ENCODE results near the gene ATP10A.

Gene ATP10A

DNA sequence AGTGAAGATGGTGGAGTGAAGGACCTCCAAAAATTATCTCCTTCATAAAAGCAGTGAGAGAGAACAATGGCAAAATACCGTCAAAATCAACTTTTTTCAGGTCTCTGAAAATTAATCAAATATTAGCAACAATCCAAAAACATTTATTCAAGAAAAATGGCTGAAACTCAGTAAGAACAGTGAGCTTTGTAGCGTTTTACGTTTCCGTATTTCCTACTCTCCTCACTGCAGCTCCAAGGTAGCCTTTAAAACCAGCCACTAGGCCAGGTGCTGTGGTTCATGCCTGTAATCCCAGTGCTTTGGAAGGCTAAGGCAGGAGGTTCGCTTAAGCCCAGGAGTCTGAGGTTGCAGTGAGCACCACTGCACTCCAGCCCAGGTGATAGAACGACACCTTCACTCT, 38.5 kb downstream of the ATP10A start:
- no peak for DNase-seq

DNA sequence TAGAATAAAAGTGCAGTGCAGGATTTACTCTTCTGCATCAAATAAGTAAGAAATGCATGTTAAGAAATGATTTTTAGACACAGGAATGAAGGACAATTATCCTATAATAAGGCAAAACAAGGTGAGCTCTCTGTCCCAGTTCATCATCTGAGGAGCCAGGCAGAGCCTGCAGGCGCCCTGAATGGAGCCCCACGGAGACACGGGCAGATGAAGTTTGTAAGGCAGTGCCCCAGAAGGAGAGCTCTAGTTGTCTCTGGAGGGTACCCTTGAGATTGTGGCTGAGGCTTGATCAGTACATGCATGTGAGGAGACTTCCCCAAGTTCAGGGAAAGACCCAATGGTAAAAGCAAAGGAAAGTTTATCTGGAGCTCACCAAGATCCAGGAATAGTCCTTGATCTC, 50.3 kb downstream of the ATP10A start:
- DNase-seq, result no peak

DNA sequence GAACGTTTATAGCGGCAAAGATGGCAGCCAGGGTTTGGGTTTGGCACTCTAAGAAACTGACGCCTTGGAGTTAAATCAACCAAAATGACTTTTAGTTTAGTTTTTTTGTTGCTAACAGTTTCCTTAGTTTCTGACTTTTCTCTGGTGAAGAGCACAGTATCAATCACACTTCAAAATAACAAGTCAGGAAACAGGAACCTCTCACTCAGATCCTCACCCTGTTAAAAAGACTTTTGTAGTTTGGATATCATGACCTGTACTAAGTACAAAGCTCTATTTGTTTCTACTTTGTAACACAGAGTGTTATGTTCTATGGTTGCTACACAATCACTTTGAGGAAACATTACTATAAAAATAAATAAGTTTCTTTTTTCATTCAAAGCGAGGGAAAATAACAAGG, 51.1 kb downstream of the ATP10A start:
- DNase-seq, result no peak

DNA sequence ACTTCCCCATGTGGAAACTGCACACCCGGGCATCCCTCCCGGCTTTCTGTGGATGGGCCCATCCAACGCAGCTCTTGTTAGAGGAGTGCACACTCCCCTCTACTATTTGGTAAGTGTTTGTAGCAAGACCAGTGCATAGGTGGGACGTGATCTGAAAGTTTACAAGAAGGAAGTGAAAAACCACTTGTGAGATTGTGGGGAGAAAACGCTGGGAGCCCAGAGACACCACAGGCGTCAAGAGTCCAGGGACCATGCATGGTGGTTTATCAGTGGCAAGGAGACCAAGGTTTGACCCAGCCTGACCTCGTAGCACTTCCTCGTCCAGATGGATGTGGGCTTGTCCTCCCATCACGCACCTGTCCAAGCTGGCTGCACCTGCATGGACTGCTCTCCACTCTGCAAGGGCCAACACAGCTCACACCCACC, 51.6 kb downstream of the ATP10A start:
- DNase-seq, result no peak

DNA sequence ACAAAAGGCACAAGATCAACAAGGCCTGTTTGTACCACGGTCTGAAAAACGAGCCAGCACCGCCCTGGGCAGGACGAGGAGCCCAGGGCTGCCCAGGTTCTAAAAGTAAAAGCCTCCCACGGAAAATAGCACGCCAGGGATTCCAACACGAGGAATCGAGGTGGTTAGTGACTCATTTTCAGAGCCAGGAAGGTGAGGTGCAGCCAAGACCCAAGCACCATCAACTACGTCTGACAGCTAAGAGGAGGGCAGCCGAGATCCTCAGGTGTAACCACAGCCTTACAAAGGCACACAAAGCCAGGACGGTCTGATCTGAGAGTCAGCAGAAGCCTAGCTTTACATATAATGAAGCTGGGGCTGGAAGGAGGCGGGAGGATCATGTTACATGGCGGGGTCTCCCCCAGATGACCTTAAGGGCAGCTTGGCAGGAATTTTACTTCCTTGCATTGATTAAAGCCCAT, 52.5 kb downstream of the ATP10A start:
- DNase-seq, result no peak

DNA sequence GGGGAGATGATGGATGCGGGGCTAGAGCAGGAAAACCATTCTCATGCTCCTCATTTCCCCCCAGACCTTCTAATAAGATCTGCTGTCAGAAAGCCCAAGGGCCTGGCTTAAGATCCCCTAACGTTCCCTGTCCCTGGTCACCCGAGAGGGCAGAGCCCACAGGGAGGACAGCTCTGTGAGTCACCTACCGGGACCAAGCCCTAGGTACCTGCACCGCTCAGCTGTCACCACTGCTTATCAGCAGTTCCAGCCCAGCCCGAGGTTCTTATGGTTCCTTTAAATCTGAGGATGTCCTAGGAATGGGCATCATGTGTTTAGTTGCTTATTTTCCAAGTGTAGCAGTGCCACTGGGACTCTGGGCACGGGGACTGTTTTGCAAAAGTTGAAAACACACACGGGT, 53.0 kb downstream of the ATP10A start:
- DNase-seq, result no peak

DNA sequence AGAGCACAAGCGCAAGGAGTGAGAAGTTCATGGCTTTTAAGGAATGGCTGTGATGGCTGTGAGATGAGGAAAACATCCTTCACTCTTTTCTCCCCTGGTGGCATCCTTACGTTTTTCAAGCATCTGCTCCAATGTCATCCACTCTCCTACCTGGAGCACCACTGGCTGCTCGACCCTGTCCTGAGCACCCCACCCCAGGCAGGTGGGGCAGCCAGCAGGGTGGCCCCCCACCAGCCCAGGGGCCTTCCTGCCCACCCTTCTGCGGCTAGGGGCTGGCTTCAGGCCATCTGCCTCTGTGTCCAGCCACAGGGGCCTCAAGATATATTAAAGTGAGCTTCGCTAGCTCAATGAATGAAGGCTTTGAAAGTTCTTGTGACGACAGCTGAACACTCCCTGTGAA, 56.1 kb downstream of the ATP10A start:
- no peak for DNase-seq

DNA sequence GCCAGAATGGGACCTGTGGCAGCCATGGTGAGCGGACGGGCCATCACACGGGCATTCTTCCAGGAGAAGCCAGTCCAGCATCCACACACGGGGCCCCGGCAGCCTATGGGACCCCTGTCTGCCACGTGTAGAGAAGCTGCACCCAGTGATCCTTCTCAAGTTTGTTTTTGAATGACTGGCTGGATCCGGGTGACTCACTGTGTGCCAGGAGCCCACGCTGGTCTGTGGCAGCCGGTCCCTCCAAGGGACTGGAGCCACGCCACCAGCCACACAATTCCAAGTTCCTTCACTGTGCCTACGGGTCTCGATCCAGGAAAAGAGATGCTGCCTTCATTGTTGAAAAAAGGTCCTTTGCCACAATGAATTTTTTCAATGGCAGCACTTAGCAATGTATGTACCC, 58.1 kb downstream of the ATP10A start:
- DNase-seq, result no peak

DNA sequence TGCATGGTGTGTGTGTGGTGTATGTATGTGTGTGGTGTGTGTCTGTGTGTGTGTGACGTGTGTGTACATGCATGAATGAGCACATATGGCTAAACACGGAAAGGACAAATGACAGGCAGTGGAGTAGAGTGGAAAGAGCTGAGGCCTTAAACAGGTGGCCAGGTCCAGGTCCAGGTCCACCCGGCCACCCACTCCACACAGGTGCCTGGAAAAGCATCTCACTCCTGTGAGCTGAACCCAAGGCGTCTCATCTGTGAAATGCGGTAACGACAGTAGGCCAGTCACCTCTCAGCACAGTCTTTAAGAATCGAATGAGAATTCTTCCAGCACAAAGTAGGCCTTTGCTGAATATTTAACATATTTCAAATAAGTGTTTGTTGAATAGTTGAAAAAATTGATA, 58.7 kb downstream of the ATP10A start:
- no peak for DNase-seq

DNA sequence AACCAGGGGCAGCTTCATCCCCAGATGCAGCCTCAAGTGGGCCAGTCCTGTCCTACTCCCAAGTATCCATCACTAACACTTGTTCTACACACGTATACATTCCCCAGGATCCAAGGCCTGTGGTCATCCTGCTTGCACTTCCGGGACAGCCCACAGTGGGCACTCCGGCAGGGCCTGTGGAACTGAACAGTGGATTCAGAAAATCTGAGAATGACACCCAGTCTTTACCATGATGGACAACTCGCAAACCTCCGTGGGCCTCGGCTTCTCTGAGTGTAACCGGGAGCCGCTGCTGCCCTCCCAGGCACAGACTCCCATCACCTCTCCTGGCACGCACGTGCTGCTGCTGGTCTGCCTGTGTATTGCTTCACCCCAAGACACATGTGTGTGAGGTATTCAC, 59.6 kb downstream of the ATP10A start:
- no peak for DNase-seq

DNA sequence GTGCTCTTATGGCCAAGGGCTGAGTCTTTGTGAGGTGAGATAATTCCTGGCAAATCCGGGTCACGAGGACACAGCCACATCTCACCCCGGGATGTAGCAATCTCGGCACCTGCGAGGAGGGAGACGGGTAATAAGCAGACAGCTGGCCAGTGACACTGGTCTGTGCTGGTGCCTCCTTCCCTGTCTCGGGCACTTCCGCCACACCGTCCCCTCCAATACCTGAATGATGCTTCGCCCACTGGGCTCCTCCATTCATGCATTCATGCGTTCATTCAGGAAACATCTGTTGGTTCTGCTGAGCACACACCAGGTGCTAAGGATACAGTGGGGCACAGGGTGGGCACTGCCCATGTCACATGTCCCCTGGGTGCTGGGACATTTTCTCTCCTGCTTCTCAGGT, 60.1 kb downstream of the ATP10A start:
- DNase-seq, result no peak

DNA sequence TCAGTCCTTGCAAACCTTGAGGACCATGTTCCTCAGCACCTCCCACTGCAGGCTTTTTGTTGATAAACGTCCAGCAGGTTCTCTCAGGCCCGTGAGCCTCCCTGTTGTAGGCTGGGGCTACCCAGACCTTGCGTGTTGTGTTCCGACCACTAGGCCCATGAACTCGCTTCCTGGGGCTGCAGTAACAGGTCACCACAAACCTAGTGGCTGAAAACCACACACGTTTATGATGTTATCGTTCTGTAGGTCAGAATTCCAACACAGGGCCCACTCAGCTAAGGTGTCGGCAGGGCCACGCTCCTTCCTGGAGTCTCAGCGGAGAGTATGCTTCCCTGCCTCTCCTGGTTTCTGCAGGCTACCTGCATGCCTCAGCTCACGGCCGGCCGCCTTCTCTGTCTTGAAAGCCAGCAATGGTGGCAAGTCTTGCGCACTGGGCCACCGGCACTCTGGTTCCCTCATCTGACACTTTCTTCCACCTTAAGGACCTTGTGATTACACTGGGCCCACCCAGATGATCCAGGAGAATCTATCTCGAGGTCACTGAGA, 60.8 kb downstream of the ATP10A start:
- DNase-seq, result no peak

DNA sequence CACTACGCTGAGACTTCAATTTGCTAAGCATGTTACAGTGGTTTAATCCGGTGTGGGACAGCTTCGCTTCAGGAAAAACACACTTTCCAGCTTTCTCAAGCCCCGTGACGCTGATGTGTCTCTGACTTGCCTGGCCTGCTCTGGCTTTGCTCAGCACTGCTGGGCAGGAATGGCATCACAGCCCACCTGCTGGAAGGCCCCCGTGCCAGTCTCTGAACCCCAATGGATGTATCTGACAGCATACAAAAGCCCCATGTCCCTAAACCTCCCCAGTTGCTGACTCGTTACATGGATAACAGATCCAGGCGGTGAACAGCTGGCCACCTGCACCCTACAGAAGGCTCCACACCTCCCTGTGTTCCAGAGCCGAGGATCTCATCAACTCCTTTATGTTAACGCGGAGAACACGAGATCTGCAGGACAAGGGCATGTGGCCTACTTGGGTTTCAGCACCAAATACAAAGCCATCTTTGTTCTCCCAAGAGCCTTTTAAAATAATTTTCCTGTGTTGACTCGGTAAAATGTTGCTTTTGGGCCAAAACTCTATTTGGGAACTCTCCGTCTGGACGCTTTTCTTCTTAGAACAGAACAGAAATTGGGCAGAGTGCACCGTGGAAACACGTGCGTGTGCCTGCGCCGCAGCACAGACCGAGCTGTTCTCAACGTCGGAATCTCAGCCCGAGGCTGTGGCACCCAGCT, 61.4 kb downstream of the ATP10A start:
- no peak for DNase-seq

DNA sequence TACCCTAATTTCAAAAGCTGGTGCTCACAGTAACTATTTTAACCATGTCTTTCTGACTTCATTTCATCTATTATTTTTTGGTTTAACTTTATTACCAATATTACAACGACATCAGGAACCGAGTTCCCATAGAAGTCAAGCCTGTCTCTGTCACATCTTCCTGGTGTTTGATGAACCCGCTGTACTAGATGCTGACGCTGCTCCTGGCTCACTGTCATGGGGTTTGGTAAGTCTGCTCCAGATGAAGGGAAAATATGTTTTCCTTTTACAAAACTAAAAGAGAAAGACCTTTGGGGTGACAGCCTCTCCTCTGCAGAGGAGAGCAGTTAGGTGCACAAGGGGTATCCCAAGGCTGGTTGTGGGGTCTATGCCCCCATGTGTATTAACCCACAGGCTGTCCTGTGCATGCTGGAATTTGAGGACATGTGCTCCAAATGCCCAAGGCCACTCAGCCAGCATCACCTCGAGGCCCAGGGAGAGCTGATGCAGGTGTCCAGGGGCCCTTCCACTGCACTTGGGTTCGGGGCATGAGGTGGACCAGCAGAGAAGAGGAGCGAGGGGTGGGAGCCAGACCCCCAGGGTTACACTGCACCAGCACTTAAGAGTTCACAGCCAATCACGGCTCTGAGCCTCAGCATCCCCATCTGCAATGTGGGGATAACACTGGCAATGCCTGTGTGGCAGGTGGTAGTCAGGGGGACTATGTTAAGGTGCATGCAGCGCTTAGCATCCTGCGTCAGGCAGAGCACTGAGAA, 62.2 kb downstream of the ATP10A start:
- DNase-seq, result no peak

DNA sequence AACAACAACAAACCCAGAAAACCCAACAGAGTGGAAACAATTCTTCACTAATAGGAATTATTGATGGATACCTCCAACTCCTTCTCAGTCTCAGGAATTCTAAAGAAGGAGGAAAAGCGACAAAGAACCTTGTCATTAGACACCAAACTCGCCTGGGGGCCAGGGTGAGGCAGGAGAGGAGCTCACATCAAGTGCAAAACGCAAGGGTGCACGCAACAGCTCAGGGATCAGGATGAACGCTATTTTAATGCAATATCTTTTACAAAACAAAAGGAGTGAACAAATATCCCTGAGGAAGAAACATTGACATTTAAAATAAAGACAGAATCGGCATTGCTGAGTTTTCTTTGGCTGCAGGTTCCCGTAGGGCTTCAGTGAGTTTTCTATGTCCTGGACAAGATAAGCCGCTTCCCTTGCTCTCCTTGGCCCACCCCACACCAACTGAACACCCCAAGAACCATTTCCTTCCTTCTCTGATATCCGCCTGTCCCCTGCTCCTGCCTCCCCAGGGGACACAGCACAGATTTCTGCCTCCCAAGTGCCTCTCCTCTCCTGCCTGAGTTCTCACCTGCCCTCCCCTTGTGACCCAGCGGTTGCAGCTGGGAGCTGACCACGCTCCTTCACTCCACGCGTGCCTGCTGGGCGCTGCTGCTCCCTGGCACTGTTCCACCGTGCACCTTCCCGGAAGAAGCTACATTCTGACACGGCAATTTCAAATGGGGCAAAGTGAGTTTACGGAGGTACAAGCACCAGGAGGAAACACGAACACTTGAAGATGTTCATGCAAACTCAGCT, 63.0 kb downstream of the ATP10A start:
- no peak for DNase-seq

DNA sequence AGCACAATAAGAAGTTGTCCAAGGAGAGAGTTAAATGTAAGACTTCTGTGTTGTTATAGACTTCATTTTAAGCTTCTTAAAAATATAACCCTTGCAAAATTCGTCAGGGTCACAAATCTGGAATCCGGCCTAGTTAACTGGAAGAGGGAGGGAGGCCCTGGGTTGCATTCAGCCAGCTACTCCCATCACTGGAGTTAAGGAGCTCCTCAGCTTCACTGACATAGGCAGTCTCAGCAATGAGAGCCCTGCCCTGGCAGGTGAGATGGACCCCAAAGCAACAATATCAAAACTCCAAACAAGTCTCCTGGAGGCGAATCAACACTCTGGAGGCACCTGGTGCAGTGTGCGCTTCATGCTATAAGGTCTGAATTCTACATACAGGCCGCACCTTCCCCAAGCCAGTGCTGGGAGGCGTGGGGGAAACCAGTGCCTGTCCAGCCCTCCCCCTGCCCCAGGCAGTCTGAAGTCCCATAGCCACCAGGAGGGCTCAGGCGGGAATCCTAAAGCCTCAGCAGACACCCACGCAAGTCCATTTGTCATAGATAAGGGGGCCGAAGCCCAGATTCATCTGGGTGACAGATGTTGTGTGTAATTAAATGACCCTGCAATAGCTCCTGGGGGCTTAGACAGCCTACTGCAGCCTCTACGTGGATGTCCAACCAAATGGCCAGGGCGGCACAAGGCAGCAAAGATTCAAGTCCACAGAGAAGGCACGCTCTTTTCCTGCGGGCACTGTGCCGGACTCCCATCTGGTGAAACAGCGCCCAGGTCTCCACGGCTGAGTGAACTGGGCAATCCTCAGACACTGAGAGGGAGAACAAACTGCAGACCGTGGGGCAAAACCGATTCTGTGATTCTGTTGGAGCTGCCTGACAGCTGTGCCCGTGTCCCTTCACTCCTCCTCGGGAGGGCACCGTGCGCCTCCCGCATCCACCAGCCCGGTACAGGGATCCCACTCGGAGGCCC, 64.9 kb downstream of the ATP10A start:
- DNase-seq, result no peak

DNA sequence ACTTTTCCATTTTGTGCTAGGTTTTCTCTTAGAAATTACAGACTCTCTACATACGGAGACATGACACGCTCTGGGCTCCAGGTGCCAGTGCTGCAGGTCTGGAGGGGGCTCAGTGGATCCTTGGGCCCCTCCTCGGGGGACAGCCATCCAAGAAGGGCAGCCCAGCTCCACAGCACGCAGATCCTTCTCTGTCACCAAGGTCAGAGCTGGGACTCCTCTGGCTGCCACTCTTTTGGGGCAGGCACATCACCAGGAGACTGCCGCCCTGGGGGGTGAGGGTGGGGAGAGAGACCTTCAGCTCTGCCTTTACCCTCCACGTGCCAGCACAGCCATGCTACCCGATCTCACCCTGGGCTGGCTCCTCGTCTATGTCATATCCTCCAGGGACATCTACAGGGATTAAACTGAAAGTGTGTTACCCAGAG, 65.6 kb downstream of the ATP10A start:
- no peak for DNase-seq

DNA sequence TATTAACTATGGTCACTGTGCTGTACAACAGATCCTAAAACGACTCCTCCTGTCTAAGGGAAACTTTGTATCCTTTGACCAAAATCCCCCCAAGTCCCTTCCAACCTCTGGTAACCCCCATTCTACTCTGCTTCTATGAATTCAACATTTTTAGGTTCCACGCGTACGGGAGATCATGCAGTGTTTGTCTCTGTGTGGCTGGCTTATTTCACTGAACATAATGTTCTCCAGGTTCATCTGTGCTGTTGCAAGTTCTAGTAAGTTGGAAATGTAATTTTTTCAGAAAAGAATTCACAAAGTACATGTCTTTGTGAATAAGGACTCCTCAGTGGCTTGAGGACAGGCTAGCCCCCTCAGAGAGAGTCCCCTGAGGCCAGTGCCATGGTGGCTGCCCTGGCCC, 66.1 kb downstream of the ATP10A start:
- DNase-seq, result no peak

DNA sequence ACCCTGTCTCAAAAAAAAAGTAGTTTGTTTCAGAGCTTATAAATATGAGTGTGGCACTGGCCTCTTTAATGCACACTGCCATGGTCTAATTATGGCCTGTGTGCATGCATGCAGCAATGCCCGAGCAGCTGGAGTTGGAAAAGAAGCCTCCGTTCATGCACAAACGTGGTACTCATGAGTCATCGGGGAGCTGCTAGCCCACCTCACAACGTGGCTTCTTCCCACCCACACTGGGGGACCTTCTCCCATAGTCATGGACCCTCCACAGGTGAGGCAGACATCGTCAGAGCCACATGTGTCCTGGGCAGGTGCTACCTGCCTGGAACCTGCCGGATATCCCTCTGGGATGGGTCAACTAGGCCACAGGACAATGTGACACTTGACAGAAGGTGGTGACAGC, 66.7 kb downstream of the ATP10A start:
- DNase-seq, result no peak

DNA sequence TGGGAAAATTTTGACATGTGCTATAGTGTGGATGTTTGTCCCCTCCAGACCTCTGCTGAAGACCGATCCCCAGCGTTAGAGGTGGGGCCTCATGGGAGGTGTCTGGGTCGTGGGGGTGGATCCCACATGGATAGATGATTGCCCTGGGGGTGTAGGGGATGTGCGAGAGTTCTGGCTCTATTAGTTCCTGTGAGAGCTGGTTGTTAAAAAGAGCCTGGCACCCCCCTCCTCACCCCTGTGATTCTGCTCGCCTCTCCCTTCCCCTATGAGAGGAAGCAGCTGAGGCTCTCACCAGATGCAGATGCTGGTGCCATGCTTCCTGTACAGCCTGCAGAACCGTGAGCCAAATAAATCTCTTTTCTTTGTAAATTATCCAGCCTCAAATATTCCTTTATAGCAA, 67.4 kb downstream of the ATP10A start:
- no peak for DNase-seq

DNA sequence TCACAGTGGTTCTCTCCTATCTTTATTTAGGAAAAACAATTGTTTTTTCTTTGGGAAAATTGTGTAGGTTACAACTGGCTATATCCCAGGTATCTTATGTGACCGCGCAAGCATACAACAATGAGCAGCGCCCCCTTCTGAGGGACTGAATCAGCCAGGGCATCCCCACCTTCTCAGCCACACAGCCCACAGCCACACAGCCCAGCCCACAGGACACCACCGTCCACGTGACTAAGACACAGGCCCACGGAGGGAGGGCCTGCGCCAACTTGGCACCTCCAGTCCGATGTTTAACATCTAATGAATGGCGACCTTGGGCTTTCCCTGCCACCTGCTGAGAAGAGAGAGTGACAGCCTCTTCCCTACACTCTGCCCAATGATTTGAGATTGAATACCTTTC, 68.1 kb downstream of the ATP10A start:
- no peak for DNase-seq

DNA sequence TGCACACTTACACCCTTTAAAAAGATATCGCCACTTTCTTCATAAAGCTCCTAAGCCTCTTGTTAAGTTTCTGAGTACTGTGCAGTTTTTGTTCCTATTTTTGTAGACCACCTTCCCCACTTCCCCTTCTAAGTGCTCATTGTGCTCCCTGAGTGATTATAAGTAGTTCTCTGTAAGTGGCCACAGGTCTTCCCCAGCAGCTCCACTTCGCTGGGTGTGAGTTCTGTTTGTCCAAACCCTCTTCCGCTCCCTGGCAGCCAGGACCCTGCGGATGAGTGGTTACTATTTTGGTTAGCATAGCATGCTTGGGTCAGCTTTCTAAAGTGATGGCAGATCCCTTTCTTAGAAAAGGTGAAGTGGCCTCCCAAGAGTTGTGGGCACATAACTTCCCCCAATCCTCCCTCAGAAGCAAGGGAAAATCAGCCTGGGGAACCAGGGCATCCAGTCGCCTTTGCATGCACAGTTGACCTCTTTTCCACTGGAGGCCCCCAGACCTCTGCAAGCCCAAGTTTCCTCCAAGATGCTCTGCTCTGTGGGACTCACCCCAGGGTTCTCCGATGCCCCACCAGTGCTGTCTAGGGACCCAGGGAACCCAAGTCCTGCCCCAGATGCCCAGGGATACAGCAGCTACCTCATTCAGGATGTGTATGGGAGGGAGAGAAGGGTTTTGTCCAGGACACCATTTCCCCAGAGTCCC, 69.6 kb downstream of the ATP10A start:
- DNase-seq, result no peak
